Measurements from ENCODE around the gene C1orf35.

Gene C1orf35

DNA sequence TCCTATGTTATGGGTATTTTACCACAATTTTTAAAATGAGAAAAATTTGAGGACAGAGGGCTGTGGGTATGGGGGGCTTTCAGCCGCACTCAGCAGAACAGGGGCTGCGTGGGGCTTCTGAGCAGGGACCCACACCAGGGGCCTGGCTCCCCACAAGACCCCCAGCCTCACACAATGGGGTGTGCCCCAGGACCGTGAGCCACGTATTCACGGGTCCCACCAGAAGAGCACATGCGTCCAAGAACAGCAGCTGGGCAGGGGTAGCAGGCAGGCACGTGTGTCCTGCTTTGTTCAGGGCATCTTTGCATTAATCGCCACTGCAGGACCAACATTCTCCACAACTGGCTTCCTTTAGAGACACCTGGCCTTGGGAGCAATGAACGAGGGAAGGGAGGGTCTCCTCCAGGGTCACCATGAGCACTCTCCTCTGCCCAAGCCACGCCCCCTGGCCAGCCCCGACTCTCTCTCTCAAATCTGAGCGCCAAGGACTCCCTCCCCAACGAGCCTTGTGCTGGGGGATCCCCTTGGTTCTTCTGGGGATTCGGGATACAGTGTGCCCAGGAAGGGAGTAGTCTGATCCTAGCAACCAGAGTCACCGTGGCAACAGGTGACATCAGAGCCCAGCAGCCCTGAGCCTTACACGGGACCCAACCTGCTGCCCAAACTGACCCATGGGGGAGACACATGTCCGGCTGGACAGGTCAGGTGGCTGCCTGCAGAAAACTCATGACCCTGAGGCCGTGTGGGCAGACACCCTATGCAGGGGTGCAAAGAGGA is 28.0 kb downstream of the C1orf35 start:
- DNase-seq = peak in 13 of 42 donors; percentile 3 to 38 (median 15)
- intact Hi-C loops (cut with DNase I) = no loop called here

DNA sequence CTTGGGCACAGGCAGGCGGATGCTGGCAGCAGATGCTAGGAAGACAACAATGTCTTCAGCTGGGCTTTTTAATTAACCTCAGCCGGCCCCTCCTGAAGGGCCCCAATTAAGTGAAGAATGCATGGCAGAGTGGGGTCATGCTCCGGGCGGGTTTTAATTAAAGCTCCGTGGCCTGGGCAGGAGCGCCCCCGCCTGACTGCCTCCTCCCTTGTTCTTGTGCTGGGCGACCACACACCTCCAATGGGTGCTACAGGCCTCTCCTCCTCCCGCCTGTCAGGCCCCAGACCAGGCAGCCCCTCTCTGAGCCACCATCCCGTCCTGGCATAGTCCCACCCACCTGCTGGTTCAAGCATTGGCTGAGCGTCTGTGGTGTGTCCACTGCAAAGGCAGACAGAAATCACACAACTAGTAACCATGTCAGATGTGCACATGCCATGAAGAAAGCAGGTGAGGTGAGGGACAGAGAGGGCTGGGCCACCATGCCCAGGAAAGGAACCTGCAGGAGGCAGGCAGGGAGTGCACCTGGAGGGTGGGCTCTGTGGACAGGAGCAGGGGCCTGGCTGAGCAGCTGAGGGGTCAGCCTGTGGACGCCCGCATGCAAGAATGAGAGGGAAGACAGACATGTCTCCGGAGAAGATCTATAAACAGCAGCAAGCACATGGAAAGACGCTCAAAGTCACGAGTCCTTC is 29.1 kb downstream of the C1orf35 start:
- intact Hi-C loops (cut with DNase I) = no loop called here
- peak in 8 of 42 donors; percentile 3 to 43 (median 14) for DNase-seq

DNA sequence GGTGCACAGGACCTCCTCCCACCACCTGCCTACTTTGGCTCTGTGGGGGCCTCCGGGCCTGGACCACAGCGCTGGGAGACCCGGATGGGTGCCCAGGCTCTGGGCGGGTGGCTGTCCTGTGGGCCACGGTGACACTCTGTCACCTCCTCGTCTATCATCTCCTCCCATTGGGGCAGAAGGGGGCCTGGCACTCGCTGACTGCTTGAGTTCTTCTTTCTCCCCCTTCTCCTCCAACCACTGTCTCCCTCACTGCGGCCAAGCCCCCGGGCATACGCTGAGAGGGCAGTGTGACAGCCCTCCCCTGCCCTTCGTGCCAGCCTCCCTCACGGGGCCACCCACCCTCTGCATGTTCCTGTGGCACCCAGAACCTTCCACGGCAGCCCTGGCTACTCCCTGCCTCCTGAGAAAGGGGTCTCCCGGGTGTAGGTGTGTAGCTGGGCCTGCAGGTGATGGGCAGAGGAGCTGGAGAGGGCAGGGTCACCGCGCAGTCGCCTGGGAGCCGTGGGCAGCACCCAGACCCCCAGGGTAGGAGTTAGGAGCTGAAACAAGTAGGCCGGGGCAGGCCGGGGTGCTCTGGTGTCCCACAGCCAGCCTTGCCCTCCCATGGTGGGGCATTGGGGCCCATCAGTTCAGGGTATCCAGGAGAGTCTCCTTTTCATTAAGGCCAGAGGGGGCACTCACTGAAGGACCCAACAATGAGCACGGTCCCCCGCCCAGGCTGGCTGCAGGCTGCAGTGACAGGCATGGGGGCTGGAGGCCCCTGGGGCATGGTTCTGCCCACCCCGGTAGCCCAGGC is 29.9 kb downstream of the C1orf35 start:
- DNase-seq = peak in 10 of 42 donors; percentile 3 to 40 (median 13)
- intact Hi-C loops (cut with DNase I) = no loop called here

DNA sequence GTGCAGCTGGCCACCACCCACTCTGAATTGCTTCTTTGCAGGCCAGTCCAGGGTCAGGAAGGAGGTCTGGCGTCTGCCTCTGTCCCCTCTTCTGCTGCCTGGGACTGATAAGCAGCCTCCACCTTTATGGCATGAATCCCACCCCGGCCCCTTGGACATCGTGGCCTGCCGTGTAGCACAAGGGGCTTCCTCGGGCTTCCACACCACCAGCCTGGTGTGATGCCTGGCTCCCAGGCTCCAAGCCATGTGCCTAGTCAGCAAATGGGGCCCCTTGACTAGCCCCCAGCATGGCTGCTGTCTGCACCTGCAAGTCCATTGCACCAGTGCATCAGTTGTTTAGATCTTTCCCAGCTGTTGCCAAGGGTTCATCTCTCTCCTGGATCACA is 30.5 kb downstream of the C1orf35 start:
- intact Hi-C loops (cut with DNase I) = no loop called here
- peak in 8 of 42 donors; percentile 3 to 40 (median 14) for DNase-seq

DNA sequence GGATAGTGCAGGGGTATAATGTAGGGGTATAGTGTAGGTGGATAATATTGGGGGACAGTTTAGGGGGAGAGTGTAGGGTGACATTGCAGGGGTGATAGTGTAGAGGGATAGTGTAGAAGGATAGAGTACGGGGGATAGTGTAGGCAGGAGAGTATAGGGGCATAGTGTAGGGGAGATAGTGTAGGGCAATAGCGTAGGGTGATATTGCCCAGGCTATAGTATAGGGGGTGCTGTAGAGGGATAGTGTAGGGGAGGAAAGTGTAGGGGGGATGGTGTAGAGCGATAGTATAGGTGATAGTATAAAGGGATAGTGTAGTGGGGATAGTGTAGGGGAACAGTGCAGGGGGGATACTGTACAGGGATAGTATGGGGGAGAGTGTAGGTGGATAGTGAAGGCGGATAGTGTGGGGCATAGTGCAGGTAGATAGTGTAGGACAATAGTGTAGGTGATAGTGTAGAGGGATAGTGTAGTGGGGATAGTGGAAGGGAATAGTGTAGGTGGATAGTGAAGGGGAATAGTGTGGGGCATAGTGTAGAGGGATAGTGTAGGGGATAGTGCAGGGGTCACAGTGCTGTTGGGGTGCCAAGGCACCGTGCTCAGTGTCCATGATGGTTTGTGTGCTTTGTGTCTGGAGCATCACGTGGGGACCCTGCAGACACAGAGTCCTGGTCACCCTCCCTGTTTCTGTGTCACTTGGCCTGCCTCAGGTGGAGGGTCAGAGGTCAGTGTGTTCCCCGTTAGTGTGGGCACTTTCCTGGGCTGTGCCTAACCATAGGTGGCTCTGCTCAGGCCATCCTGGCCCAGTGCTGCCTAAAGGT is 31.1 kb downstream of the C1orf35 start:
- DNase-seq = peak in 5 of 42 donors; percentile 2 to 30 (median 4)
- intact Hi-C loops (cut with DNase I) = no loop called here

DNA sequence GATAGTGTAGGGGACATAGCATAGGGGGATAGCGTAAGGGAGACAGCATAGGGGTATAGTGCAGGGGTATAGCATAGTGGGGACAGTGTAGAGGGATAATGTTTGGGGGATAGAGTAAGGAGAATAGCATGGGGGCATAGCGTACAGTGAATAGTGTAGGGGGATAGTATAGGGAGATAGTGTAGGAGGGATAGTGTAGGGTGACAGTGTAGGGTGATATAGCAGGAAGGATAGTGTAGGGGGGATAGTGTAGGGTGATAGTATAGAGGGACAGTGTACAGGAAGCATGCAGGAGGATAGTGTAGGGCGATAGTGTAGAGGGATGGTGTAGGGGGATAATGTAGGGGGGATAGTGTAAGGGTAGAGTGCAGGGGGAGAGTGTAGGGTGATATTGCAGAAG is 32.3 kb downstream of the C1orf35 start:
- intact Hi-C loops (cut with DNase I) = no loop called here
- no peak for DNase-seq

DNA sequence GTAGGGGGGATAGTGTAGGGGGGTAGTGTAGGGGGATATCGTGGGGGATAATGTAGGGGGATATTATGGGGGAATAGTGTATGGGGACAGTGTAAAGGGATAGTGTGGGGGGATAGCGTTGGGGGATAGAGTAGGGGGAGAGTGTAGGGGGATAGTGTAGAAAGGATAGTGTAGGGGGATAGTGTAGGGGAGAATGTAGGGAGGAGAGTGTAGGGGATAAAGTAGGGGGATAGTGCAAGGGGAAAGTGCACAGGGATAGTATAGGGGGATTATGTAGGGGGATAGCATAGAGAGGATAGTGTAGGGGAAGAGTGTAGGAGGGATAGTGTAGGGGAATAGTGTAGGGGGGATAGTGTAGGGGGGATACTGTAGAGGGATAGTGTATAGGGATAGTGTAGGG is 33.0 kb downstream of the C1orf35 start:
- intact Hi-C loops (cut with DNase I) = no loop called here
- DNase-seq = no peak

DNA sequence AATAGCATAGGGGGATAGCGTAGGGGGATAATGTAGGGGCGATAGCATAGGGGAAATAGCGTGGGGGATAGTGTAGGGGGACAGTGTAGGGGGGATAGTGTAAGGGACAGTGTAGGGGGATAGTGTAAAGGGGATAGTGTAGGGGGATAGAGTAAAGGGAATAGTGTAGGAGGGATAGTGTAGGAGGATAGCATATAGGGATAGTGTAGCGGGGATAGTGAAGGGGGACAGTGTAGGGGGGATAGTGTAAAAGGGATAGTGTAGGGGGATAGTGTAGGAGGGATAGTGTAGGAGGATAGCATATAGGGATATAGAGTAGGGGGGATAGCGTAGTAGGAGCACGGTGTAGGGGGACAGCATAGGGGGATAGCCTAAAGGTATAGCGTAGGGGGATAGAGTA is 34.8 kb downstream of the C1orf35 start:
- intact Hi-C loops (cut with DNase I) = no loop called here
- DNase-seq = peak in 1 of 42 donors; percentile 4

DNA sequence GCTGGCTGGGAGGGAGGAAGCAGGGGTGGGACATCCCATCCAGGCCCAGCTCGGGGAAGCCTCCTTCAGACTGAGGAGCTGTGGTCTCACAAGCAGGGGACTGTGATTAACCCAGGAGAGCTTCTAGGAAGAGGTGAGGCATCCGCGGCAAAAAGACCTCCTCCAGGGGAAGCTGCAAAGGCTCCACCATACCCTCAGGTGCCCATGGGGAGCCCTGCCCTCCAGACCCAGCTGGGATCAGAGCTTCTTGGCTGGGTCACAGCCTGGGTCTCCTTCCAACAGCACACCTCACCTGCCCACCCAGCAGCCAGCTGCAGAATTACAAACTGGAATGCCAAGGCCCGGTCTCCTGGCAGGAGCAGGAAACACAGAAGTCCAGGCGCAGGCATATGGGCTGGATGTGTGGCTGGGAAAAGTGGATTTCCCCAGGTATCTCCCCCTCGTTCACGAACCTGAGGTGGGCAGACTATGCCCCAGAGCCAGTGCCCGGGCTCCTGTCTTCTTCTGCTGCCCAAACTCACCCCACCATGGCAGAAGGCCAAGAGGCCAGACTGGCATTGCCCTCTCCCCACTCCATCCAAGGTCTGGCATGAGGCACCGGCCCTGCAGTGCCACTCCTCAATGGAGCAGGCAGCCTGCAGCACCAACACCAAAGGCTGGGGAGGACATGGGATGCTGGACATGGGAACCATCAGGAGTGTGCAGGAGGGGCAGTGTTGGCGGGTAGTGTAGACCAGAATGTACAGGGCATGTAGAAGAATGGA is 36.1 kb downstream of the C1orf35 start:
- DNase-seq = peak in 8 of 42 donors; percentile 7 to 17 (median 14)
- intact Hi-C loops (cut with DNase I) = no loop called here

DNA sequence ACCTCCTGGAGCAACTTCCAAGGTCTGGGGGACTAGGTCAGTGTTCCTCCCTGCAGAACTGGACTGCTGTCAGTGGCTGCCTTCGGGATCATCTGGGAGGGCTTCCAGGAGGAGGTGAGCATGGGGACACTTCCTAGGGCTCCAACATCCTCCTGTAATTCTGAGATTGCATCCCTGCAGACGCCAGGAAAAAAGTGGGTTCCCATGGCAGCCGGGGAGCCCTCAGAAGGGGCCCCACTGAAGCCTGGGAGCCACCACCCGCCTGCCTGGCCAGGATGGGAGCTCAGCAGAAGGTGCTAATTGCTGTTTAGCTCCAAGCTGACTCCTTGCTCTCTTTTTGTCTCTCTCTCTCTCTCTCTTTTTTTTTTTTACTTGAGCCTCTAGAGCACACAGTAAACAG is 36.7 kb downstream of the C1orf35 start:
- peak in 4 of 42 donors; percentile 3 to 12 (median 8) for DNase-seq
- intact Hi-C loops (cut with DNase I) = no loop called here

DNA sequence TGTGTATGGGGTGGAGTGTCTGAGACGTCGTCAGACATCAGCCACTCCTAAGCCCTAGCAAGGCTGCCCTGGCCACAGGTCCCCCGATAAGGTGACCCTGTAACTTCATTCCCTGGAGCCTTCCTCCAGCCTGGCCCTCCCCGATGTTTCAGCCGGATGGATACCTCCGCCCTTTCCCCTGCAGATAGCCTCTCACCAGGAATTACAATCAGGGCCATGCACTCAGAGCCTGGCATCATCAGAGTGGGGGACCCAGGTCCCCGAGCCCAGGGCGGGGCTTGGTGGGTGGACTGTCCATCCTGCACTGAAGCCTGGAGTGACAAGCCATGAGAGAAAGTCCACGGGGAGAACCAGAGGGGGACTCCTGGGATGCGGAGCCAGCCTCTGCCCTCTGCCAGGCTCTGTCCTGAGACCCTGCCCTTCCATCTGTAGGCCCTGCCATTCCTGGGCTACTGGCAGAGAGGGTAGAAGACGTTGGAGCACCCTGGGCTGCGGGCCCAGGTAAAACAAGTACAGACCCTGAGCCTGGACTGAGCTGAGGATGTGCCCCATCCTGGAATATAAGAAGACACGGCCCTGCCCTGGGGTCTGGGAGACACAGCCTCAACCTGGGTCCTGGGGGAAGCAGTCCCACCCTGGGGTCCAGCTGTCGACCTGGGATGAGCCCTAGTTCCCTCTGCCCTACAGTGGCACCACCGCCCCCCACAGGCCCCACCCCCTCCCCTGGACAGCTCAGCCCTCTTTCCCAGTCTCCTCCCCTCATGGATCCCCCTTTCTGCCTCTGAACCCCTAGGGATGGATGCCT is 37.4 kb downstream of the C1orf35 start:
- intact Hi-C loops (cut with DNase I) = no loop called here
- DNase-seq = peak in 7 of 42 donors; percentile 3 to 18 (median 9)

DNA sequence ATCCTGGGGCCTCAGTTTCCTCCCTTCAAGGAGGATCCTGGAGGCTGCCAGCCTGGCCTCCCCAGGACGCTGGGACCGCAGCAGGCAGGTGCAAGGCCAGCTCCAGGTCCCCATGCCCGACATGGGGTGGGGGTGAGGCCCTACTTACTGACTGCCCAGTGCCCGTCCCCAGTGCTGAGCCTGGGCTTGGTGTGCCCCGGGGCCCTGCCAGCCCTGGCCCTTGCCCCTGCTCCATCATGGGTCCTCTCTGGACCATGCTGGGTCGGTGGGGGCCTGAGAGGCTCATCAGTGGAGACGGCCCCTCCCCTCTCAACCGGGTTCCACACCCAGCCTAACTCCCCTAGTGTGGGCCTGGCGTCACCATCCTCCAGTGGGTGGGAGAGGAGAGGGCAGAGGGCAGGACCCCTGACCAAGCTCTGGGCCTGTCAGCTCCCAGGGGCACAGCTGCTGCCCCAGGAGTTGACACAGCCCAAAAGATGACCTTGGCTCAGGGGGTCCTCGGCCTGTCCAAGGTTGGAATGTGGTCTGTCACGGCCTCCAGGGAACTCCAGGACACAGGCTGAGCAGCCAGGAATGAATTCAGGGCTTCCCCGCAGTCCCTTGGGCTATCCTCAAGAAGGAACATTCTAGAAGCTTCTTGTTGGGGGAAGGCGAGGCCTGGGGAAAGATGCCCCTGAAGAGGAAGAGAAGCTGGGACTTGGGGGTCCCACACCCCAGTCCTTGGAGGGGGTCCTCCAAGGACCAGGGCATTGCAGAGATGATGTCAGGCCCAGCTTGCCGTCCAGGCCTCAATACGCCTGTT is 38.2 kb downstream of the C1orf35 start:
- peak in 5 of 42 donors; percentile 2 to 28 (median 10) for DNase-seq
- intact Hi-C loops (cut with DNase I) = no loop called here

DNA sequence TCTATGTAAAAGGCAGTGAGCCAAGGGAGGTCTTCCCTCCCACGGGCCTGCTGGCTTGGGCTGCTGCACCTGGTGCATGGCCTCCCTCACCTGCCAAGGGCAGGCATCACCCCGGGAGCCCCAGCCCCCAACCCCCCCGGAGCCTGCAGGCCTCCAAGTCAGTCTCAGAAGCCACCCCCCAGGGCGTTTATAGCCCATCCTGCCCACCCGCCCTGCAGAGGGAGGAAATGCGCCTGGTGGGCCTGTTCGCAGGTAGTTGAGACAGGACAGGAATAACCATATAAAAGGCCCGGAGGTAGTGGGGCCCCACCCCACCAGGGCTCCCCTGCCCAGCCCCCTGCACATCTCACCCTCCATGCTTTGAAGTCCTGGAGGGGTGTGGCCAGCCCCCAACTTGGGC is 38.8 kb downstream of the C1orf35 start:
- intact Hi-C loops (cut with DNase I) = no loop called here
- DNase-seq = peak in 6 of 42 donors; percentile 2 to 26 (median 8)

DNA sequence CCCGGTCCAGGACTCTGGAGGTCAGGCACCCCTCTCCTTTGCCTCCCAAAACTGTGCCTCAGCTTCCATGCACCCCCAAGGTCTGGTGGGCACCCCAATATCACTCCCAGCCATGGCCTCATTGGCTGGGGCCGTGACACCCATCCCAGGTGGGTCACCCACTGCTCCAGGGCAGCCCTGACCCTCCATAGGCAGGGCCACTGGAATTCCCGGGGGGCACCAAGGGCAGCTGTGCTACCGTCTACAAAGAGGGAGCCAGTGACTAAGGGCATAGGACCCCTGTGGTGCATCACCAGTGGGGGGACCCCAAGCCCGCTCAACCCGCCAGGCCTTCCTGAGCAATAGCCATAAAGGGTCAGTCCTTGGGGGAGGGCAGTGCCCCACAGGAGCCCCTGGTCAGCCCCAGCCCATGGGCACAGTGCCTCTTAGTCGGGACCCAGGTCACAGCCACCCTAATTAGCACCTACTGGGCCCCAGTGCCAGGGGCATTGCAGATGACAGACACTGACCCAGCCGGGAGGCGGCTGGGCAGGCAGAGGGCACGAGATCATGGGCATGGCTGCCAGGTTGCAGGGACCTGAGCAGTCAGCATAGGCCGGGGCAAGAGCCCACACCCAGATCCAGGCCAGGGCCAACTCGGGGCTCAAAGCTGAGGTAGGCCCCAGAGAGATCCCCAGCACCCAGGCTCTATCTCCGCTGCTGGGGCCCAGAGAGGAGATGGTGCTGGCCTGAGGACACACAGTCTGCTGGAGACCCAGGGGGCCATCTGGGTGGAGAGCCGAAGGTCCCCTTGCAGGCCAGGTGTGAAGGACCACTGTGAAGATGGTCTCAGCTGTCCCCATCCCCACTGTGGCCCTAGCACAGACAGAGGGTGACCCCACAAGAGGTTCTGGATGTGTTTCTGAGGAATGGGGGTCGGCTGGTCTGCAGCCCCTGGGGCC is 39.6 kb downstream of the C1orf35 start:
- intact Hi-C loops (cut with DNase I) = no loop called here
- peak in 7 of 42 donors; percentile 3 to 30 (median 11) for DNase-seq

DNA sequence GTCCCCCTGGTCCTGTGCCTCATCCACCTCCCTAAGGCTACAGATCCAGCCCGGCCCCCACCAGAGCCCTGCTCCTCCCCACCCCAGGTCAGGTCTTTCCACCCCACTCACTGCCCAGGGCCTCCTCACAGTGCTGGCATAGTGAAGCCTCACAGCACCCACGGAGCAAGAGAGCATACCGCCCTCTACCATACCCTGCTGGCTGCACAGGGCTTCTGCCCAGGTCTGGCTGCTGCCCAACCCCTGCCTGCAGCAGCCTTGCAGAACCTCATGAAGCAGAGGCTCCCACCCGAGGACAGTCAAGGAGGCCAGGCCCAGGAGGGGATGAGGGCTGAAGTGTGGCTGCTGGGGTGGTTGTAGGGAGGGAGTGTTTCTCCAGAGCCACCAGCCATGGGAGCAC is 40.3 kb downstream of the C1orf35 start:
- DNase-seq = peak in 5 of 42 donors; percentile 5 to 15 (median 7)
- intact Hi-C loops (cut with DNase I) = no loop called here

Measured in head of caudate nucleus (tissue), 42 donors.